Ectodermal cell (in vitro differentiated cells): Measurements from ENCODE around the gene TMPRSS2.

Experiments used
- H3K27ac ChIP-seq: 2 replicates; pipeline ENCODE4 v1.7.0; 2013; ENCODE audit warnings: mild to moderate bottlenecking, low read depth, low read length; ENCODE audit not compliant: insufficient read depth, poor library complexity, severe bottlenecking
- H3K27me3 ChIP-seq: 2 replicates; pipeline ENCODE4 v1.7.0; 2013; ENCODE audit warnings: mild to moderate bottlenecking, low read length; ENCODE audit not compliant: insufficient read depth, control insufficient read depth, poor library complexity, severe bottlenecking
- H3K36me3 ChIP-seq: one replicate; pipeline ENCODE4 v1.7.0; 2013; ENCODE audit warnings: low read length; ENCODE audit not compliant: control insufficient read depth, insufficient read depth
- H3K4me1 ChIP-seq: one replicate; pipeline ENCODE4 v1.7.0; 2013; ENCODE audit warnings: low read length; ENCODE audit not compliant: control insufficient read depth, insufficient read depth
- H3K4me3 ChIP-seq: 2 replicates; pipeline ENCODE4 v1.7.0; 2013; ENCODE audit warnings: low read depth, low read length, control low read depth; ENCODE audit not compliant: insufficient read depth
- H3K9me3 ChIP-seq: 2 replicates; pipeline ENCODE4 v1.7.0; 2013; ENCODE audit warnings: mild to moderate bottlenecking, low read length, moderate library complexity; ENCODE audit not compliant: control insufficient read depth
- WGBS, 2 experiments: methylation state at CpG; one replicate each; pipeline ENCODE4 v1.1.7; 2013; ENCODE audit warnings: missing lambda C conversion rate in 2 of 2; 5-methylcytosine and 5-hydroxymethylcytosine counted together

TMPRSS2 gene

GRCh38 chr21:41472753-41473548 lies 35.0 kb downstream of the TMPRSS2 start:
- peaks cover 6% of the 10 kb centered on the region for H3K4me1 ChIP-seq
- no peaks in the 10 kb centered on the region for H3K9me3 ChIP-seq
- H3K36me3 ChIP-seq, result no peaks in the 10 kb centered on the region
- H3K27me3 ChIP-seq, result no peaks in the 10 kb centered on the region
- H3K27ac ChIP-seq, result no peak overlapping the region
- WGBS, 2 experiments, result 93 to 94% methylated on average over 33 of the region's 33 CpGs
- no peak overlapping the region for H3K4me3 ChIP-seq

- no peaks in the 10 kb centered on the region for H3K4me1 ChIP-seq
- 77 to 81% methylated on average over 4 of the region's 5 CpGs for WGBS, 2 experiments
- H3K4me3 ChIP-seq, result no peak overlapping the region
- H3K36me3 ChIP-seq, result no peaks in the 10 kb centered on the region
- no peak overlapping the region for H3K27ac ChIP-seq
- no peaks in the 10 kb centered on the region for H3K9me3 ChIP-seq
- no peaks in the 10 kb centered on the region for H3K27me3 ChIP-seq
These were observed 37.9 kb downstream of the TMPRSS2 start for GRCh38 chr21:41470054-41470453.

GRCh38 chr21:41466024-41466820 lies 41.7 kb downstream of the TMPRSS2 start:
- no peaks in the 10 kb centered on the region for H3K4me1 ChIP-seq
- no peaks in the 10 kb centered on the region for H3K9me3 ChIP-seq
- H3K36me3 ChIP-seq, result no peaks in the 10 kb centered on the region
- no peak overlapping the region for H3K27ac ChIP-seq
- no peaks in the 10 kb centered on the region for H3K27me3 ChIP-seq
- 94% methylated on average over 23 of the region's 23 CpGs for WGBS, 2 experiments
- no peak overlapping the region for H3K4me3 ChIP-seq

- Histone ChIP-seq H3K27ac (no peak overlapping the region), H3K36me3 (no peaks in the 10 kb centered on the region), H3K4me3 (no peak overlapping the region), H3K4me1 (no peaks in the 10 kb centered on the region), H3K27me3 (no peaks in the 10 kb centered on the region), H3K9me3 (no peaks in the 10 kb centered on the region)
- WGBS, 2 experiments, result 92 to 96% methylated on average over 4 of the region's 4 CpGs
These were observed 42.7 kb downstream of the TMPRSS2 start for GRCh38 chr21:41465176-41465781.

- H3K27me3 ChIP-seq, result no peaks in the 10 kb centered on the region
- no peak overlapping the region for H3K27ac ChIP-seq
- H3K4me3 ChIP-seq, result no peak overlapping the region
- 53 to 56% methylated on average over 17 of the region's 17 CpGs for WGBS, 2 experiments
- H3K4me1 ChIP-seq, result no peaks in the 10 kb centered on the region
- no peaks in the 10 kb centered on the region for H3K36me3 ChIP-seq
- no peaks in the 10 kb centered on the region for H3K9me3 ChIP-seq
These were observed 47.1 kb downstream of the TMPRSS2 start for GRCh38 chr21:41460578-41461527.

- no peak overlapping the region for H3K4me3 ChIP-seq
- WGBS, 2 experiments, result 93 to 95% methylated on average over 9 of the region's 9 CpGs
- no peaks in the 10 kb centered on the region for H3K9me3 ChIP-seq
- no peaks in the 10 kb centered on the region for H3K27me3 ChIP-seq
- no peaks in the 10 kb centered on the region for H3K4me1 ChIP-seq
- no peaks in the 10 kb centered on the region for H3K36me3 ChIP-seq
- no peak overlapping the region for H3K27ac ChIP-seq
These were observed 47.9 kb downstream of the TMPRSS2 start for GRCh38 chr21:41459884-41460534.

GRCh38 chr21:41458559-41458958 lies 49.4 kb downstream of the TMPRSS2 start:
- Histone ChIP-seq H3K9me3 (no peaks in the 10 kb centered on the region), H3K36me3 (no peaks in the 10 kb centered on the region), H3K27ac (no peak overlapping the region), H3K4me3 (no peak overlapping the region), H3K4me1 (no peaks in the 10 kb centered on the region), H3K27me3 (no peaks in the 10 kb centered on the region)
- WGBS, 2 experiments, result 95% methylated on average over 22 of the region's 22 CpGs

GRCh38 chr21:41458121-41458520 lies 49.8 kb downstream of the TMPRSS2 start:
- H3K36me3 ChIP-seq, result no peaks in the 10 kb centered on the region
- no peaks in the 10 kb centered on the region for H3K4me1 ChIP-seq
- H3K9me3 ChIP-seq, result no peaks in the 10 kb centered on the region
- H3K27me3 ChIP-seq, result no peaks in the 10 kb centered on the region
- WGBS, 2 experiments, result 93 to 96% methylated on average over 6 of the region's 6 CpGs
- H3K4me3 ChIP-seq, result no peak overlapping the region
- no peak overlapping the region for H3K27ac ChIP-seq

GRCh38 chr21:41453761-41454160 lies 54.2 kb downstream of the TMPRSS2 start:
- WGBS, 2 experiments, result 41 to 63% methylated on average over 2 to 3 of the region's 3 CpGs
- H3K27me3 ChIP-seq, result no peaks in the 10 kb centered on the region
- no peak overlapping the region for H3K4me3 ChIP-seq
- no peaks in the 10 kb centered on the region for H3K36me3 ChIP-seq
- no peaks in the 10 kb centered on the region for H3K4me1 ChIP-seq
- no peaks in the 10 kb centered on the region for H3K9me3 ChIP-seq
- H3K27ac ChIP-seq, result no peak overlapping the region
